ENCODE measurements around the gene KRTAP29-1.
"Not testable (repeated sequence)": the region's sequence is repeated elsewhere in the genome, so short reads cannot be mapped to it uniquely, and the experiment has no call there.

KRTAP29-1 gene

GRCh38 chr17:41296846-41297245 is 5.8 kb downstream of the KRTAP29-1 start:
- DNase-seq, result no peak

GRCh38 chr17:41294016-41294415 is 8.6 kb downstream of the KRTAP29-1 start:
- DNase-seq, result no peak

- no peak for DNase-seq
These were observed 15.6 kb downstream of the KRTAP29-1 start for GRCh38 chr17:41287050-41287449.

DNA sequence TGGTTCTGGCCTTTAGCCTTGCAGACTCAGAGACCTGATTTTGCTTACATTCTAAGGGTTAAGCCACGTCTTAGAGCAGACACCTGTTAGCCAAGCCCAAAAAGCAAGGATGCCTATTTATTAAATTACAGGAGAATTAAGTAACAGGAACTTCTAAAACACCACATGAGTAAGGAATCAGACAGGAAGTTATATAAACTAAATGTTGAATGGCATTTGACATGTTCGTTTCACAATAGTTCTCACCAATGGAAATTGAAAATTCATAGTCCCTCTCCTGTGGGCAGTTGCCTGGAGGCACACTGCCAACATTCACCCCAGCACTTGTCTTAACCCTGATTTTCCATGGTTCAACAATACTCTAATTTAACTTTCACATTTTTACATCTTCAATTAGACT is 18.1 kb downstream of the KRTAP29-1 start:
- no peak for DNase-seq

- no peak for DNase-seq
These were observed 18.6 kb downstream of the KRTAP29-1 start for GRCh38 chr17:41284043-41284442.

DNA sequence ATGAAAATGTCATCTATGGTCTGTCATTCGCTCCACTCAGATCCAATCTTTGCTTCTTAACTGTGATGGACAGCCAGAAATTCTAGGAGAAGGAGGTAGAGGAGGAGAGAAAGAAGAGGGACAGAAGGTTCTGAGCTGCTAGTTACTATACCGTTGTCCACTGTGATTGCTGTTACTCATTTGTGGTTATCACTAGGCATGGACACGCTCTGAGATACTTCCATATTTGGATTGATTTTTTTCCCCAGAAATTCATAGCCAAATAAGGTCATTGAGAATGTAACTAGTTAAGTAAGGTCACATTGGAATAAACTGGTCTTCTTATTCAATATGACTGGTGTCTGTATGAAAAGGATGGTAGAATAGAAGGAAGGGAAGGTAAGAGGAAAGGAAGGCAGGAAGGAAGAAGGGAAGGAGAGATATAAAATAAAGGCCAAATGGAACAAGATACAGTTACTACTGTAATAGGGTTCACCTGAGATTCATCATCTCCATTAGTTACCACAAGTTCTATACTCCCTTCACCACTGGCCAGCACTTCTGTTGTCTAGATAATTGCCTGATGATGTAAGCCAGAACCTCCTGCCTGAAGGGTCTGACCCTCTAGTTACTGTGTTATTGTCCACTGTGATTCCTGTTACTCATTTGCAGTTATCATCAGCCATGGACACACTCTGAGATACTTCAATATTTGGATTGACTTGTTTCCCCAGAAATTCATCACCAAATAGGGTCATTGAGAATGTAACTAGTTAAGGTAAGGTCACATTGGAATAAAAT is 24.3 kb downstream of the KRTAP29-1 start:
- no peak for DNase-seq

DNA sequence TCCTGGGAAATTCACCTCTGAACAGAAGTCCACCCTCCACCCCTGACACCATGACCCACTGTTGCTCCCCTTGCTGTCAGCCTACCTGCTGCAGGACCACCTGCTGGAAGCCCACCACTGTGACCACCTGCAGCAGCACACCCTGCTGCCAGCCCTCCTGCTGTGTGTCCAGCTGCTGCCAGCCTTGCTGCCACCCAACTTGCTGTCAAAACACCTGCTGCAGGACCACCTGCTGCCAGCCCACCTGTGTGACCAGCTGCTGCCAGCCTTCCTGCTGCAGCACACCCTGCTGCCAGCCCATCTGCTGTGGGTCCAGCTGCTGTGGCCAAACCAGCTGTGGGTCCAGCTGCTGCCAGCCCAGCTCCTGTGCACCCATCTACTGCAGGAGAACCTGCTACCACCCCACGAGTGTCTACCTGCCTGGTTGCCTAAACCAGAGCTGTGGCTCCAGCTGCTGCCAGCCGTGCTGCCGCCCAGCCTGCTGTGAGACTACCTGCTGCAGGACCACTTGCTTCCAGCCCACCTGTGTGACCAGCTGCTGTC is 26.9 kb downstream of the KRTAP29-1 start, which contains the start of gene KRTAP9-7:
Gene KRTAP9-7 (plus strand): TSS at position 51 of the 543 bp plus-strand sequence. CDS start 0 bp downstream, at position 51.
- not testable (repeated sequence) for DNase-seq

DNA sequence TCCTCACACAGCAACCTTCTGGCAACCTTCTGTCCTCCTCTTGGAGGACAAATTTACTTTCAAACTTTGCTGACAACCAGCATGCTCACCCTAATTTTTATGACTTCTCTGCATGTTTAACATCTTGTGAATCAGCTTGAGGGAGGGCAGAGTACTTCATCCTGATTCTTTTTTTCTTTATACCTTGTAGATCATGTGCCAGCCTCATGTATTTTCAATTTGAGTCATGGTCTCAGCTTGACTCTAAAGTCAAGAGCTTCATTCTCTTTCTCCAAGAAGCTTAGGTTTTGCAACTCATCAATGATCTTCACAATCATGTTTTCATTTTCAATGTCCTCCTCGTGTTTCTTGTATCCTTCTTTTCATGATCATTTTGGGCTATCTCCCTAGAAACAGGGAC is 30.8 kb downstream of the KRTAP29-1 start:
- DNase-seq, result no peak

- not testable (repeated sequence) for DNase-seq
These were observed 31.3 kb downstream of the KRTAP29-1 start for GRCh38 chr17:41271323-41271722.

- no peak for DNase-seq
These were observed 34.9 kb downstream of the KRTAP29-1 start for GRCh38 chr17:41267711-41268110.

- DNase-seq, result no peak
These were observed 37.6 kb downstream of the KRTAP29-1 start, which contains the start of gene KRTAP9-6 for GRCh38 chr17:41265078-41265477. Gene KRTAP9-6, plus strand, starts transcription at chr17:41265378. Its CDS starts 0 bp downstream, at chr17:41265378.

- no peak for DNase-seq
These were observed 38.1 kb downstream of the KRTAP29-1 start for GRCh38 chr17:41264599-41264998.

GRCh38 chr17:41263212-41263611 is 39.4 kb downstream of the KRTAP29-1 start:
- no peak for DNase-seq

- no peak for DNase-seq
These were observed 44.2 kb downstream of the KRTAP29-1 start for GRCh38 chr17:41258406-41258805.

DNA sequence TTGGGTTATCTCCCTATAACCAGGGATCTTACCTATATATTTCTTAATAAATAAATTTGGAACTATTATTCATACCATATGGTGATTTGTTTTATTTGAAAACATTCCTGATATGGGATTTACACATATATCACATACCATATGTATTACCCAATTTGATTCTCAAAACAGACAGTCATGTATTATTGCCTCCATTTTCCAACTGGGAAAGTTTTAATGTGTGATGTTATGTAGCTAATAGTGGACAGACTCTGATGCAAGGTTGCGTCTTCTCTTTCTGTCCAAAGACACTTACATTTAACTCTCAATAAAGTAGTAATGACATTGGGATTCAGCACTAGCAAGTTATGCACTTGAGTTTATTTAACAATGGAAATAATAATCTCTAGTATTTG is 46.4 kb downstream of the KRTAP29-1 start:
- DNase-seq, result no peak

GRCh38 chr17:41255381-41256290 is 47.0 kb downstream of the KRTAP29-1 start, which contains the start of gene KRTAP9-9:
Gene KRTAP9-9, plus strand, starts transcription at chr17:41255384.
- not testable (repeated sequence) for DNase-seq

DNA sequence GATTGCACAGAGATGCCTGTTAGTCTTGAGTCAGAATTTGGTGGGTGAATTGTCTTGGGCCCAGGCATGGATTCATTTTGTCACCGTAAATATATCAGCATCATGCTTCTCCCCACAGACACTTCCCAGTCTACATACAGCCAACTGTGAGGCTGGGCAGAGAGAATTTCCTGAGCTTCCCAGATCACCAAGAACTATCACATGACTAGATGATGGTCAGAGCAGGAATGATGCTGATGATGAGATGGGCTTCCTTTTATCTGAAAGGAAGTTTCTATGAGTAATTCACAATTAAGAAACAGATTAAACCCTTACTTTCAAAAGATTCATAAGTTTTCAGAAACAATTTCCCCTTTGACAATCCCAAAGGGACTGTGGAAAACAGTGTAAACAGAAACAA is 47.8 kb downstream of the KRTAP29-1 start:
- DNase-seq, result no peak
